GM18870 (cell line): ENCODE results near the gene MATK.

Source experiments
- ATAC-seq: cut with Tn5 transposase; IDR thresholded peaks from one replicate; pipeline ENCODE4 v1.9.1; 2021; ENCODE audit warnings: moderate library complexity; ENCODE audit not compliant: unreplicated experiment

Gene MATK

DNA sequence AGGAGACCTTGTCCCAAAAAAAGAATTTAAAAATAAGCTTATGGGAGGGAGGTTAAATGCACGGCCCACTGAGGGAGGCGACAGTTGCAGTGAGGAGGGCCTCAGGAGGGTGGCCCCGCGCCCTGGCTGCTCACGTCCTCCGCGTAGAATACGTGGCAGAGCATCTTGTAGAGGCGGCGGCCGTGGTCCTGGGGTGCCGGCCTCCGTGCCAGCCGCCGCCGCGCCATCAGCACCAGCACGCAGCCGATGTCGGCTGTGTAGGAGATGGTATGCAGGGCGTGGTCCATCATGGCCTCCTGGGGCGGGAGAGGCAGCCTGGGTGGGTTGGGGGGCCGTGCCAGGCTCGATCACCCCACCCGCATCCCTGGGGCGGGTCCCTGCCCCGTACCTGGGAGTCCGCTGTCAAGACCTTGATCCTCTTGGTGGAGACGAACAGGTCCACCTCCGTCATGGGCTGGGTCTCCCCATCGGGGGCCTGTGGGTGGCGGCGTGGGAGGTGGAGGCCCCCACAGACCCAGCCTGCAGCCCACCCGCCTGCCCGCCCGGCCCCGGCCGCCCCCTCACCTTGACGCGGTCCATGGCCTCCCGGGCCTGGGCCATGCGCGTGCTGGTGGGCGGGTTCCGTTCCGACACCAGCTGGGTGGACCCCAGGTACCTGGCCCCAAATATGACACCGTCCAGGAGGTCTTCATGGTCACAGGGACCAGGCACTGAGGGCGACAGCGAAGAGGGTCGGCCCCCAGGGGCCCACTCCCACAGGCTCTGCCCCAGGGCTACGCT, 32.4 kb downstream of the MATK start:
- no peak for ATAC-seq

- no peak for ATAC-seq
Observed at GRCh38 chr19:3752492-3752891, 33.7 kb downstream of the MATK start.

- no peak for ATAC-seq
Observed at GRCh38 chr19:3751236-3751635, 34.9 kb downstream of the MATK start.

DNA sequence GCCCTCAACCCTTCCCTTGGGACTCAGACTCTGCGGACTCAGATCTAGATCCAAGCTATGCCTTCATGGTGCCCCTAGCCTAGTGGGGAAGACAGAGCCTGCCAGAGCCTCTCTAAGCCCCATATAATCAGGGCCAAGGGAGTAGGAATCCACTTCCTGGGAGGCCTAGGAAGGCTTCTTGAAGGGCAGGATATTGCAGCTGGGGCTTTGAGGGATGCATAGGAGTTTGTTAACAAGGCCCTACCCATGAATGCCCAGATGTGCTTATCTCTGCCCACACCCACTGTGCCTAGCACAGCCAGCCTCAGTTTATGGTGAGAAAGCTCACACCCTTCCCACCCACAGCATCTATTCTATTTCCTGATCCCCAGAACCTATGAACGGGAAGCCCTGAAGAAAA, 36.0 kb downstream of the MATK start:
- no peak for ATAC-seq

- no peak for ATAC-seq
Observed at GRCh38 chr19:3748965-3749364, 37.2 kb downstream of the MATK start.

- no peak for ATAC-seq
Observed at GRCh38 chr19:3746371-3747056, 39.7 kb downstream of the MATK start.

- ATAC-seq = no peak
Observed at GRCh38 chr19:3745363-3746045, 40.7 kb downstream of the MATK start.

GRCh38 chr19:3743486-3743885, 42.7 kb downstream of the MATK start:
- no peak for ATAC-seq

- ATAC-seq = no peak
Observed at GRCh38 chr19:3740431-3740830, 45.8 kb downstream of the MATK start.

DNA sequence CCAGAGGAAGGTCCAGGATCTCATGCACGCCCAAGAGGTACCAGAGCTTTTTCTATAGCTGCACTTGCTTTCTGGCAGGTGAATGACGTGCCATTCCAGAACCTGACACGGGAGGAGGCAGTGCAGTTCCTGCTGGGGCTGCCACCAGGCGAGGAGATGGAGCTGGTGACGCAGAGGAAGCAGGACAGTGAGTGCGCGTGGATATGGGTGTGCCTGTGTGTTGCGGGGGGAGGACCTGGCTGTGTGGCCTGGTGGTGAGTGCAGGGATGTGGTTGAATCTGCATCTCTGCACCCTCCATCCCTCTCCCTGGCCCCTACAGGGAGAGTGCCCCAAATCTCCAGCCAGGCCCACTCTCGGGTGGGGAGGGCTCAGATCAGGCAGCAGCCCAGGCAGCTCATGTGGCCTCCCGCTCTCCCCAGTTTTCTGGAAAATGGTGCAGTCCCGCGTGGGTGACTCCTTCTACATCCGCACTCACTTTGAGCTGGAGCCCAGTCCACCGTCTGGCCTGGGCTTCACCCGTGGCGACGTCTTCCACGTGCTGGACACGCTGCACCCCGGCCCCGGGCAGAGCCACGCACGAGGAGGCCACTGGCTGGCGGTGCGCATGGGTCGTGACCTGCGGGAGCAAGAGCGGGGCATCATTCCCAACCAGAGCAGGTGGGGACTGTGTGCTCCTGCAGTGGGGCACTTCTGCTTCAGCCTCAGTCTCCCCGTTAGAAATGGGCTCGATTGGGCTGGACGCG, 47.5 kb downstream of the MATK start:
- no peak for ATAC-seq

- ATAC-seq = no peak
Observed at GRCh38 chr19:3737487-3738205, 48.5 kb downstream of the MATK start.

- ATAC-seq = no peak
Observed at GRCh38 chr19:3736106-3736724, 50.0 kb downstream of the MATK start.

DNA sequence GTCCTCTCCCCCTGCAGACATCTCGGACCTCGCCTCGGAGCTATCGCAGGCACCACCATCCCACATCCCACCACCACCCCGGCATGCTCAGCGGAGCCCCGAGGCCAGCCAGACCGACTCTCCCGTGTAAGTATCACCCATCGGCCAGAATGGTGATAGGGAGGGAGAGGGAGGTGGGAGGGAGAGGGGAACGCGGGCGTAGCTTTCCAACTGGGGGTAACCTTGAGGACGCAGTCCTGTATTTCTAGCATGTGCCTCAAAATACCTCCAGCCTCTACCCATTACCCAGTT, 51.9 kb downstream of the MATK start:
- ATAC-seq = no peak

GRCh38 chr19:3733549-3734309, 52.5 kb downstream of the MATK start:
- ATAC-seq = no peak

GRCh38 chr19:3732108-3732507, 54.1 kb downstream of the MATK start:
- ATAC-seq = no peak

DNA sequence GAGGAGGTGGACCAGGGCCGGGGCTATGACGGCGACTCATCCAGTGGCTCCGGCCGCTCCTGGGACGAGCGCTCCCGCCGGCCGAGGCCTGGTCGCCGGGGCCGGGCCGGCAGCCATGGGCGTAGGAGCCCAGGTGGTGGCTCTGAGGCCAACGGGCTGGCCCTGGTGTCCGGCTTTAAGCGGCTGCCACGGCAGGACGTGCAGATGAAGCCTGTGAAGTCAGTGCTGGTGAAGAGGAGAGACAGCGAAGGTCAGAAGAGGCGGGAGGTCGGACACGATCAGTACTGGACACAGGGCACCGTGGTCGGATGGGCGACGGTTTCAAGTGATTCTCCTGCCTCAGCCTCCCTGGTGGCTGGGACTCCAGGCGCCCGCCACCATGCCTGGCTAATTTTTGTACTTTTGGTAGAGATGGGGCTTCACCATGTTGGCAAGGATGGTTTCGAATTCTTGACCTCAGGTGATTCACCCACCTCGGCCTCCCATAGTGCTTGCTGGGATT, 55.7 kb downstream of the MATK start:
- ATAC-seq = no peak
